ENCODE data around the gene ADGRB3.

Gene ADGRB3

GRCh38 chr6:68642977-68643376 is 7.9 kb downstream of the ADGRB3 start:
- Histone ChIP-seq H3K27ac (no peak overlapping the region), H3K36me3 (no peaks in the 10 kb centered on the region), H3K9me3 (no peaks in the 10 kb centered on the region), H3K4me3 (ENCODE audit: low read depth in 1 of 2, low read length in 1 of 2) (no peak overlapping the region), H3K4me1 (ENCODE audit: control insufficient read depth in 1 of 2, insufficient read depth in 1 of 2, low read depth in 1 of 2, low read length in 1 of 2) (no peaks in the 10 kb centered on the region), H3K27me3 (peaks cover 40% of the 10 kb centered on the region)
- no peak for TF ChIP-seq CTCF (IDR thresholded peaks at IDR 0.05)

GRCh38 chr6:68649669-68650068 is 14.6 kb downstream of the ADGRB3 start:
- no peaks in the 10 kb centered on the region for H3K4me1 ChIP-seq (ENCODE audit: control insufficient read depth in 1 of 2, insufficient read depth in 1 of 2, low read depth in 1 of 2, low read length in 1 of 2)
- TF ChIP-seq CTCF (IDR thresholded peaks at IDR 0.05): no peak
- no peaks in the 10 kb centered on the region for H3K27me3 ChIP-seq
- H3K27ac ChIP-seq: no peak overlapping the region
- no peaks in the 10 kb centered on the region for H3K9me3 ChIP-seq
- no peaks in the 10 kb centered on the region for H3K36me3 ChIP-seq
- no peak overlapping the region for H3K4me3 ChIP-seq (ENCODE audit: low read depth in 1 of 2, low read length in 1 of 2)

GRCh38 chr6:68650142-68650541 is 15.1 kb downstream of the ADGRB3 start:
- Histone ChIP-seq H3K27ac (no peak overlapping the region), H3K4me1 (ENCODE audit: control insufficient read depth in 1 of 2, insufficient read depth in 1 of 2, low read depth in 1 of 2, low read length in 1 of 2) (no peaks in the 10 kb centered on the region), H3K27me3 (no peaks in the 10 kb centered on the region), H3K36me3 (no peaks in the 10 kb centered on the region), H3K9me3 (no peaks in the 10 kb centered on the region), H3K4me3 (ENCODE audit: low read depth in 1 of 2, low read length in 1 of 2) (no peak overlapping the region)
- no peak for TF ChIP-seq CTCF (IDR thresholded peaks at IDR 0.05)

- H3K27me3 ChIP-seq: no peaks in the 10 kb centered on the region
- H3K36me3 ChIP-seq: no peaks in the 10 kb centered on the region
- H3K4me1 ChIP-seq (ENCODE audit: control insufficient read depth in 1 of 2, insufficient read depth in 1 of 2, low read depth in 1 of 2, low read length in 1 of 2): no peaks in the 10 kb centered on the region
- no peak overlapping the region for H3K4me3 ChIP-seq (ENCODE audit: low read depth in 1 of 2, low read length in 1 of 2)
- no peak for TF ChIP-seq CTCF (IDR thresholded peaks at IDR 0.05)
- no peaks in the 10 kb centered on the region for H3K9me3 ChIP-seq
- H3K27ac ChIP-seq: no peak overlapping the region
Observed at GRCh38 chr6:68651011-68651985, 16.2 kb downstream of the ADGRB3 start.

GRCh38 chr6:68652117-68652536 is 17.0 kb downstream of the ADGRB3 start:
- no peaks in the 10 kb centered on the region for H3K9me3 ChIP-seq
- no peaks in the 10 kb centered on the region for H3K27me3 ChIP-seq
- H3K27ac ChIP-seq: no peak overlapping the region
- H3K4me1 ChIP-seq (ENCODE audit: control insufficient read depth in 1 of 2, insufficient read depth in 1 of 2, low read depth in 1 of 2, low read length in 1 of 2): no peaks in the 10 kb centered on the region
- H3K4me3 ChIP-seq (ENCODE audit: low read depth in 1 of 2, low read length in 1 of 2): no peak overlapping the region
- no peak for TF ChIP-seq CTCF (IDR thresholded peaks at IDR 0.05)
- no peaks in the 10 kb centered on the region for H3K36me3 ChIP-seq

Measured in neutrophil (primary cell).